ENCODE results near the gene HSD17B7. TPM values are rescaled to one million over a fixed set of nuclear protein-coding genes. Genes with fewer than 3 reads are reported as not detected.

The HSD17B7 gene
- total RNA-seq, 1 donor from 2014 or later, result 5.1 TPM

DNA sequence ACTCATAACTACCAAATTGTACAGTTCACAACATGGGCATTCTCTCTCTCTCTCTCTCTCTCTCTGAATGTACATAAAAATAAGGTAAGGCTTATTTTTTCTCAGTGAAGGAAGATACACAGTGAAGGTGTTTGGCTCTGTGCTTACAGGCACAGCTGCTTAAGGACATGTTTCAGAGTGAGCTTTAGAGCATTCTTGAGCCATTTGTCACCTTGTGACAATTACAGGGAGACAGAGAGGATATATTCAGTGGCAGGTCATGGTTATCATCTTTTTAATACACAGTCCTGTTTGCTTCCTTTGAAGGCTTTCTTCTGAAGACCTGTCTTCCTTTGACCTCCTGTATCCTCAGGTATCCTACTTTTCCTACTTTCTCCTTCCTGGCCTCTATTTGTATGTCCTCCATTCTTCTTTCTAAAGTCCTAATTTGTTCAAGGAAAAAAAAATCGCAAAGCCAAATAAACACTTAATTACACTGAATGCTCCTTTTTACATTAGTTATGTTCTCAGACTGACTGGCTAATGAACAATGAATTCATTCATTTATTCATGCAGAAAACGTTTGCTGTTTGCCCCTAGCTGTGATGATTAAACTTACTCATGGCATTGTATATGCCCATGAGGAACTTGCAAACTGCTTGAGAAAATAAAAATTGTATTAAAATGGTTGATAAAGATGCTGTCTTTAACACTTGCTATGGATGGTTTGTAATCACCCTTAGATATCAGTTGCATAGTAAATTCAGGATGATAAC is 33.4 kb downstream of the HSD17B7 start:
- DNase-seq, result no peak
- TF ChIP-seq, protein P1, sequence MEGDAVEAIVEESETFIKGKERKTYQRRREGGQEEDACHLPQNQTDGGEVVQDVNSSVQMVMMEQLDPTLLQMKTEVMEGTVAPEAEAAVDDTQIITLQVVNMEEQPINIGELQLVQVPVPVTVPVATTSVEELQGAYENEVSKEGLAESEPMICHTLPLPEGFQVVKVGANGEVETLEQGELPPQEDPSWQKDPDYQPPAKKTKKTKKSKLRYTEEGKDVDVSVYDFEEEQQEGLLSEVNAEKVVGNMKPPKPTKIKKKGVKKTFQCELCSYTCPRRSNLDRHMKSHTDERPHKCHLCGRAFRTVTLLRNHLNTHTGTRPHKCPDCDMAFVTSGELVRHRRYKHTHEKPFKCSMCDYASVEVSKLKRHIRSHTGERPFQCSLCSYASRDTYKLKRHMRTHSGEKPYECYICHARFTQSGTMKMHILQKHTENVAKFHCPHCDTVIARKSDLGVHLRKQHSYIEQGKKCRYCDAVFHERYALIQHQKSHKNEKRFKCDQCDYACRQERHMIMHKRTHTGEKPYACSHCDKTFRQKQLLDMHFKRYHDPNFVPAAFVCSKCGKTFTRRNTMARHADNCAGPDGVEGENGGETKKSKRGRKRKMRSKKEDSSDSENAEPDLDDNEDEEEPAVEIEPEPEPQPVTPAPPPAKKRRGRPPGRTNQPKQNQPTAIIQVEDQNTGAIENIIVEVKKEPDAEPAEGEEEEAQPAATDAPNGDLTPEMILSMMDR (IDR thresholded peaks at IDR 0.05; ENCODE audit: borderline replicate concordance), result no peak
- peaks cover 51% of the 10 kb centered on the region for H3K27me3 ChIP-seq (ENCODE audit: low read depth)
- H3K36me3 ChIP-seq, result no peaks in the 10 kb centered on the region
- H3K4me1 ChIP-seq, result peaks cover 11% of the 10 kb centered on the region
- H3K9me3 ChIP-seq (replicated peaks), result no peaks in the 10 kb centered on the region
- intact Hi-C loops (cut with micrococcal nuclease), result no loop called here
- no peak overlapping the region for H3K27ac ChIP-seq (replicated peaks)
- no peak overlapping the region for H3K4me3 ChIP-seq

DNA sequence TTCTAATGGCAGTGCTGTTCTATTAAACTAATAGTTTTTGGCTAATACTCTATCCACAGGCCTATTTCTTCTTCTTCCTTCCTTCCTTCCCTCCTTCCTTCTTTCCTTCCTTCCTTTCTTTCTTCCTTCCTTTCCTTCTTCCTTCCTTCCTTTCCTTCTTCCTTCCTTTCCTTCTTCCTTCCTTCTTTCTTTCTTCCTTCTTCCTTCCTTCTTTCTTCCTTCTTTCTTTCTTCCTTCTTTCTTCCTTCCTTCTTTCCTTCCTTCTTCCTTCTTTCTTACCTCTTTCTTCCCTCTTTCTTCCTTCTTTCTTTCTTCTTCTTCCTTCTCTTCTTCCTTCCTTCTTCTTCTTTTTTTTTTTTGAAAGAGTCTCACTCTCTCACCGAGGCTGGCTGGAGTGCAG is 38.8 kb downstream of the HSD17B7 start:
- Histone ChIP-seq H3K27ac (replicated peaks) (no peak overlapping the region), H3K9me3 (replicated peaks) (no peaks in the 10 kb centered on the region), H3K27me3 (ENCODE audit: low read depth) (peaks cover 43% of the 10 kb centered on the region), H3K36me3 (no peaks in the 10 kb centered on the region), H3K4me3 (no peak overlapping the region), H3K4me1 (no peaks in the 10 kb centered on the region)
- no peak for DNase-seq
- intact Hi-C loops (cut with micrococcal nuclease), result no loop called here
- TF ChIP-seq, protein P1 (IDR thresholded peaks at IDR 0.05; ENCODE audit: borderline replicate concordance), result no peak

DNA sequence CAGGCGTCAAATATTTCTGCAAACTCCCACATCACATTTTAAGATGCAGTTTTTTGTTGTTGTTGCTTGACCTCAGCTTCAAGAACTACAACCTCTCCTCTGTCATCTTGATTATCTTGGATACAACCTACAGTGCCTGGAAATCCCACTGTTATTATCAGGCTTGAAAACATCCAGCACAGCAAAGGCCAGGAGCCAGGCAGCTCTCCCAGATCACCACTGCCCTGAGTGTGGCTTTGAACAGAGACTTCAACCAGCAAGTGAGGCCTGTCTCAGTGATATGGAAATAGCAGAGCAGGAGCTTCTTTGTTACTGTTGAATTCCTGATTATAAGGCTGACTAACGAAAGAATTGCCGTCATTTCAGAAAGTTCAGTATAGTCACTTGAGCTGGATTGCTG is 42.0 kb downstream of the HSD17B7 start:
- no peaks in the 10 kb centered on the region for H3K9me3 ChIP-seq (replicated peaks)
- no peak for DNase-seq
- TF ChIP-seq, protein P1 (IDR thresholded peaks at IDR 0.05; ENCODE audit: borderline replicate concordance), result no peak
- H3K4me1 ChIP-seq, result no peaks in the 10 kb centered on the region
- H3K27me3 ChIP-seq (ENCODE audit: low read depth), result peaks cover 16% of the 10 kb centered on the region
- H3K4me3 ChIP-seq, result no peak overlapping the region
- H3K36me3 ChIP-seq, result no peaks in the 10 kb centered on the region
- H3K27ac ChIP-seq (replicated peaks), result no peak overlapping the region
- intact Hi-C loops (cut with micrococcal nuclease), result no loop called here

DNA sequence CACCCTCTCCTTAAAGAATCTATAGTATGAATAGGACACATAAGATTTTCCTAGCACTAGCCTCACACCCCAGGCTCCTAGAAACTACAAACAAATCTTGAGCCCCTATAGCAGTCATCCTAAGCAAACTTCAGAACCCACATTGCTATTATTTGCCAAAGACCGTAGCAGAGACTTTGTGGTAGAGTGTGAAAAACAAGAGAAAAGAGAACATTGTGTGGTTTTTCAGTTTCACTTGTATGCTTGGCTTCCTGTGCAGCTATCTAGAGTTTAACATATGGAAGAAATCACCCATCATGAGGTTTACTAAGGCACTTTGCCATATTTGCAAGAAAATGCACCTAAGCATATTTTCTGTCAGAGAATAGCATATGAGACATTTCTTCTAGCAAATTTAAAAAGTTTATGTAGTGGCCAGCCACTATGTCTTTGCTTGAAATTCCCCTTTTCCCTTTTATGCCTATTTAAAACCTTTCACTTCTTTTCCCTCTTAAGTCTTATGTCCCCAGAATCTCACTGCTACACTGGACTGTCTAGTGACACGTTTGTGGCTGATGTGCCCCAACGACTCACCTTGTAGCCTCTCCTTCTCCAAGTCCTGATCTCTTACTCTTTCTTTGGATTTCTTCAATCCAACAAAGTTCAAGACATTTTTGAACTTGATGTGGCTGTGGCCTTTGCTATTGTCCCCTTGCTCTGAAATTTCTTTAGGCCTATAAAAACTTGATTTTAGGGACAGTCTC is 44.8 kb downstream of the HSD17B7 start:
- TF ChIP-seq, protein P1 (IDR thresholded peaks at IDR 0.05; ENCODE audit: borderline replicate concordance), result no peak

DNA sequence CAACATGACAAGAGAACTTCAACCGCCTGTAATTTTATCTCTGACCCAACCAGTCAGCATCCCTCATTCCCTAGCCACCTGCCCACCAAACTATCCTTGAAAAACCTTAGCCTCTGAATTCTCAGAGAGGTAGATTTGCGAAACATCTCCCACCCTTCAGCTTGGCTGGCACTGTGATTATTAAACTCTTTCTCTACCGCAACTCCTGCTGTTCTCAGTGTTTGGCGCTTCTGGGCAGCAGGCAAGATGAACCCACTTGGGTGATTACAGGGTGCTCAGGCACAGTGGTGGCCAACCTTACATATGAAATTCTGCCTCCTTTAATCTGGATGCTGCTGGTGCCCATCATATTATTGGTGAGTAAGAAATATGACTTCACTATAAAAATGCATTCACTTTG is 48.4 kb downstream of the HSD17B7 start:
- Histone ChIP-seq H3K9me3 (replicated peaks) (peaks cover 22% of the 10 kb centered on the region), H3K4me1 (no peaks in the 10 kb centered on the region), H3K4me3 (no peak overlapping the region), H3K36me3 (no peaks in the 10 kb centered on the region), H3K27ac (replicated peaks) (no peak overlapping the region), H3K27me3 (ENCODE audit: low read depth) (no peaks in the 10 kb centered on the region)
- no peak for DNase-seq
- TF ChIP-seq, protein P1 (IDR thresholded peaks at IDR 0.05; ENCODE audit: borderline replicate concordance), result no peak
- intact Hi-C loops (cut with micrococcal nuclease), result no loop called here

More for the DNA sequence above, 44.8 kb downstream of the HSD17B7 start:
- H3K9me3 ChIP-seq (replicated peaks), result peaks cover 22% of the 10 kb centered on the region
- H3K4me1 ChIP-seq, result no peaks in the 10 kb centered on the region
- H3K27me3 ChIP-seq (ENCODE audit: low read depth), result no peaks in the 10 kb centered on the region
- no peak overlapping the region for H3K27ac ChIP-seq (replicated peaks)
- intact Hi-C loops (cut with micrococcal nuclease), result no loop called here
- H3K4me3 ChIP-seq, result no peak overlapping the region
- DNase-seq, result no peak
- no peaks in the 10 kb centered on the region for H3K36me3 ChIP-seq

Measured in left ventricle myocardium inferior (tissue), 1 donor.